Tibial artery (tissue), 4 donors: Measurements from ENCODE around the gene POLE.

ENCODE experiments used
- DNase-seq, 2 donors: peaks; one replicate each; pipeline ENCODE4 v3.0.0-alpha.2; 2019
- H3K27ac ChIP-seq, 2 donors: fragments of 200-600 bp; sonication (generic) in 1 of 2; 1 replicate in 1 of 2; 2 replicates in 1 of 2; pipeline ENCODE4 v1.5.1; 2018 to 2019; ENCODE audit warnings: mild to moderate bottlenecking in 1 of 2
- H3K27me3 ChIP-seq, 2 donors: fragments of 200-600 bp; sonication (generic) in 1 of 2; one replicate each; pipeline versions ENCODE4 v1.5.1 to v1.6.0; 2016 to 2019
- H3K36me3 ChIP-seq, 3 donors: fragments of 200-600 bp; sonication (generic) in 2 of 3; one replicate each; pipeline ENCODE4 v1.5.1; 2016 to 2019; ENCODE audit warnings: mild to moderate bottlenecking in 2 of 3
- H3K4me1 ChIP-seq, 4 donors: fragments of 200-600 bp; sonication (generic) in 2 of 4; 1 replicate in 3 of 4; 2 replicates in 1 of 4; pipeline ENCODE4 v1.5.1; 2016 to 2019
- H3K4me3 ChIP-seq, 2 donors: fragments of 200-600 bp; sonication (generic) in 1 of 2; 1 replicate in 1 of 2; 2 replicates in 1 of 2; pipeline ENCODE4 v1.5.1; 2018 to 2019; ENCODE audit warnings: mild to moderate bottlenecking in 2 of 2
- H3K9me3 ChIP-seq, 3 donors: fragments of 200-600 bp; sonication (generic) in 1 of 3; one replicate each; pipeline ENCODE4 v1.5.1; 2016 to 2019
- intact Hi-C: fragments of 100-400 bp; cut with DNase I; formaldehyde crosslinking; loops from one replicate; pipeline ENCODE4 v1.15.0; 2023; ENCODE audit warnings: low total_unique reads
- TF ChIP-seq, protein P1 (sequence below), 2 experiments: fragments of 200-600 bp in 1 of 2; fragments of 450-650 bp in 1 of 2; IDR thresholded peaks; one replicate each; pipeline ENCODE4 v1.5.1; 2017 to 2019; ENCODE audit warnings: antibody characterized with exemption in 2 of 2, mild to moderate bottlenecking in 1 of 2, moderate library complexity in 1 of 2

POLE gene

DNA sequence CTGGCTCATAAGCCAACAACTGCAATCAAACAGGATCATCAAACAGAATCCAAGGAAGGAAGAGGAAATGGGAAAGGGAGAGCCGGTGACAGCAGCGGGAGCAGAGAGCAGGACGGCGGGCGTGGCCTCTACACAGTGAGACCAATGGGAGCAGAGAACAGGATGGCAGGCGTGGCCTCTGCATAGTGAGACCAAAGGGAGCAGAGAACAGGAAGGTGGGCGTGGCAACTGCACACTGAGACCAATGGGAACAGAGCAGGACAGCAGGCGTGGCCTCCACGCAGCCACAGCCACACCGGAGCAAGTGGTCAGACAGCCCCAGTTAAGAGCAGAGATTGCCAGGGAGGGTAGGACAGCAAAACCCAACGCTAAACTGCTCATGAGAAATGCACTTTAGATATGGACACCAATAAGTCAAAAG lies 93.2 kb downstream of the POLE start:
- Histone ChIP-seq H3K4me1 (peaks cover 0 to 18% (median 10%) of the 10 kb centered on the region in 4 donors), H3K9me3 (no peaks in the 10 kb centered on the region), H3K27ac (no peak overlapping the region), H3K4me3 (no peak overlapping the region), H3K27me3 (peaks cover 0 to 21% of the 10 kb centered on the region in 2 donors), H3K36me3 (no peaks in the 10 kb centered on the region)
- TF ChIP-seq, protein P1, sequence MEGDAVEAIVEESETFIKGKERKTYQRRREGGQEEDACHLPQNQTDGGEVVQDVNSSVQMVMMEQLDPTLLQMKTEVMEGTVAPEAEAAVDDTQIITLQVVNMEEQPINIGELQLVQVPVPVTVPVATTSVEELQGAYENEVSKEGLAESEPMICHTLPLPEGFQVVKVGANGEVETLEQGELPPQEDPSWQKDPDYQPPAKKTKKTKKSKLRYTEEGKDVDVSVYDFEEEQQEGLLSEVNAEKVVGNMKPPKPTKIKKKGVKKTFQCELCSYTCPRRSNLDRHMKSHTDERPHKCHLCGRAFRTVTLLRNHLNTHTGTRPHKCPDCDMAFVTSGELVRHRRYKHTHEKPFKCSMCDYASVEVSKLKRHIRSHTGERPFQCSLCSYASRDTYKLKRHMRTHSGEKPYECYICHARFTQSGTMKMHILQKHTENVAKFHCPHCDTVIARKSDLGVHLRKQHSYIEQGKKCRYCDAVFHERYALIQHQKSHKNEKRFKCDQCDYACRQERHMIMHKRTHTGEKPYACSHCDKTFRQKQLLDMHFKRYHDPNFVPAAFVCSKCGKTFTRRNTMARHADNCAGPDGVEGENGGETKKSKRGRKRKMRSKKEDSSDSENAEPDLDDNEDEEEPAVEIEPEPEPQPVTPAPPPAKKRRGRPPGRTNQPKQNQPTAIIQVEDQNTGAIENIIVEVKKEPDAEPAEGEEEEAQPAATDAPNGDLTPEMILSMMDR (IDR thresholded peaks at IDR 0.05) = no peak
- DNase-seq = peak; percentile 47 to 86
- intact Hi-C loops = no loop called here

DNA sequence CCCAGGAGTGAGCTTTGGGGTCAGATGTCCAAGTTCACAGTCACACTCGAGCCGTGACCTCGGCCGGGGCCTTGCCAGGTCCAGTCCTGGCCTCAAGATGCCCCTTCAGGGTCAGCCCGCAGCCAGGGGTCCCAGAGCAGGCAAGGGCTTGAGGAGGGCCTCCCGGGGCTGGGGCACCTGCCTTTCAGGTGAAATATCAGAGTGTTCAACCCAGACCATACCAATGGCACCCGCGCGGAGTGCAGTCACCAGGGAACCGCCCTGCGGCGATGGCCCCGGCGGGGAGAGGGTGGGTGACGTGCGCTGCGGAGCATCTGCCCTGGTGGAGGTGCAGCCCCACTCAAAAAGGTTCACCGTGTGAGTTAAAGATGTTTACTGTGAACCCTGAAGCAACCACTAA lies 93.6 kb downstream of the POLE start:
- H3K4me3 ChIP-seq = no peak overlapping the region
- TF ChIP-seq, protein P1 (IDR thresholded peaks at IDR 0.05) = no peak
- no peak overlapping the region for H3K27ac ChIP-seq
- no peaks in the 10 kb centered on the region for H3K9me3 ChIP-seq
- intact Hi-C loops = no loop called here
- peaks cover 0 to 21% of the 10 kb centered on the region in 2 donors for H3K27me3 ChIP-seq
- no peak for DNase-seq
- H3K4me1 ChIP-seq = peaks cover 0 to 14% (median 8%) of the 10 kb centered on the region in 4 donors
- H3K36me3 ChIP-seq = no peaks in the 10 kb centered on the region

DNA sequence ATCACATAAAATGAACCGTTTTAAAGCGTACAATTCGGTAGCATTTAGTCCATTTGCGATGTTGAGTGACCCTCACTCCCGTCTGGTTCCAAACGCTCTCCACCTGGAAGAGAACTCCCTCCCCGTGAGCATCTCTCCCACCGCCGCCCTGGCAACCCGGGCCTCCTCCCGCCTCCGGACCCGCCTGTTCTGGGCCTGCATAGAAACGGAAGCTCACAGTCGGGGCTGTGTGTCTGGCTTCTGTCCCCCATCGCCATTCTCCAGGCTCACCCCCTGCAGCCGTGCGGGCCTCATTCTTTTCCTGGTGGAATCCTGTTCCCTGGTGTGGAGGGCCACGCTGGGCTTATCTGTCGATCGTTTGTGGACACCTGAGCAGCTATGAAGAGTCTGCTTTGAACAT lies 94.1 kb downstream of the POLE start:
- H3K36me3 ChIP-seq = no peaks in the 10 kb centered on the region
- peaks cover 0 to 13% (median 7%) of the 10 kb centered on the region in 4 donors for H3K4me1 ChIP-seq
- H3K27ac ChIP-seq = no peak overlapping the region
- H3K27me3 ChIP-seq = peaks cover 0 to 21% of the 10 kb centered on the region in 2 donors
- H3K4me3 ChIP-seq = no peak overlapping the region
- intact Hi-C loops = no loop called here
- no peaks in the 10 kb centered on the region for H3K9me3 ChIP-seq
- no peak for DNase-seq
- TF ChIP-seq, protein P1 (IDR thresholded peaks at IDR 0.05) = no peak

DNA sequence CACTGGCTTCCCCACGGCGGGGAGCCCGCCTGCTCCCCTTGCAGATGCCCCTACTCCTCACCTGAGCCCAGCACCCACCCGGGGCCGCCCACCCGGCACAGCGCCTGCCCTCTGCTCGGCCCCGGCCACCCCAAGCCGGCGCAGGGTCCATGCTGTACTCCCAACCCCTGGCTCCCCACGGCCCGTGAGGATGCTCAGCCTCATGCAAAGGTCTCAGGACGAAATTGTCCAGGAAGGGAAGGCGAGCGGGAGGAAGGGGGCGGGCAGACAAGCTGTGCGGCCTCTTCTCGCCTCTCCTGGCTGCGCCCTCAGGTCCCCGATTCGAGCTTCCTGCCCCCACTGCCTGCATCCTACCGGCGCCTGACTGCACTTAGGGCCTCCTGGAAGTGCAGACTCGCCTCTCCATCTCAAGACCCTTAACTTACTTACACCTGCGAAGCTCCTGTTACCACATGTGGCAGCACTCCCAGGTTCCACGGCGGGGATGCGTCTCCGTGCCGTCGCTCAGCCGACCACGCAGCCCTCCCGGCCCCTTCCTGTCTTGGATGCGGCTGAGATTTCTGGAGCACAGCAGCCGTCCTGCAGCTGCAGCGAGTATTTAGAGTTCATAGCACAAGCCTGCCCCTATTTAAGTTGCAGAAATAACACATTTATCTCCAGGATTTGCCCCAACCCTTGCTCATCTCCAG lies 94.7 kb downstream of the POLE start:
- H3K4me3 ChIP-seq = no peak overlapping the region
- intact Hi-C loops = no loop called here
- H3K9me3 ChIP-seq = no peaks in the 10 kb centered on the region
- peaks cover 0 to 11% (median 7%) of the 10 kb centered on the region in 4 donors for H3K4me1 ChIP-seq
- H3K36me3 ChIP-seq = no peaks in the 10 kb centered on the region
- TF ChIP-seq, protein P1 (IDR thresholded peaks at IDR 0.05) = no peak
- peaks cover 0 to 21% of the 10 kb centered on the region in 2 donors for H3K27me3 ChIP-seq
- H3K27ac ChIP-seq = no peak overlapping the region
- no peak for DNase-seq

DNA sequence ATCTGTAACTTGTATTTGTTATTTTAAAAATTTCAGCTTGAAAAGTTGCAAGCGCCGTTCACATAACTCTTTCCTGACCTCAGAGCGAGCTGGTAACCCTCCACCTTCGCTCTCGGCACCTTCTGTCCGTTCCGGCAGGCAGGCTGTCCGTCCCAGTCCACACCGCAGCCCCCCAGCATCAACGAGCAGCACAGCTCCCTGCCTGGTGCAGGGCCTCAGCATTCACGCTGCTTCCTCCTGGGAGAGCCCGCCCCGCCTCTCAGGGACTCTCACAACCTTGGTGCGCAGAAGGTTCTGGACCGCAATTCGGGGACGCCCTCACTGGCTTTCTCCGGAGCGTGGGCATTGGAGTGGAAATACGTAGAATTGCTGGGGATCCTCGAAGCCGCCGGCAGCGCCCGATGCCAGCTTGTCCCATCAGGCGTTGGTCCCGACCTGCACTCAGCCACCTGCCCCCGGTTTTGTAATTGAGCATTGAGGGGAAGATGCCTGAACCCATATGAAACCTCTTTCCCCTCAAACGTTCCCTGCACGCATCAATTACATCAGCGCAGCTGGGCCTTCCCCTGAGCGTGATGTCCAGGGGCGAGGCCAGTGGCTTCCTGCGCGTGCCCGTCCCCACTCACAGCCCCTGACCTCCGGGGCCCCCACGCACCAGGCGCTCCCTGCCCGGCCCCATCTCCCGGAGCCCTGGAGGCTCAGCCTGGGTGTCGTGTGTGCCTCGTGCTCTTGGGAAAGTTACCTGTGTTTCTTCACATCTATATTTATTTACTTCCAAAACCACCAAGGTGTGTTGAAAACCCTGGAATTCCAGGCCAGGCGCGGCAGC lies 95.8 kb downstream of the POLE start:
- no peak overlapping the region for H3K27ac ChIP-seq
- no peaks in the 10 kb centered on the region for H3K36me3 ChIP-seq
- H3K4me3 ChIP-seq = no peak overlapping the region
- peaks cover 0 to 11% (median 5%) of the 10 kb centered on the region in 4 donors for H3K4me1 ChIP-seq
- H3K27me3 ChIP-seq = peaks cover 0 to 21% of the 10 kb centered on the region in 2 donors
- H3K9me3 ChIP-seq = no peaks in the 10 kb centered on the region
- TF ChIP-seq, protein P1 (IDR thresholded peaks at IDR 0.05) = no peak
- no peak for DNase-seq
- intact Hi-C loops = no loop called here
